ENCODE measurements around the gene CLRN2. TPM values are rescaled to one million over a fixed set of nuclear protein-coding genes. Genes with fewer than 3 reads are reported as not detected.
A peak's percentile ranks its signal among the peaks of the same experiment; 100 is the strongest.
"Not testable (repeated sequence)": the region's sequence is repeated elsewhere in the genome, so short reads cannot be mapped to it uniquely, and the experiment has no call there.

Gene CLRN2
- total RNA-seq, 1 donor, result not detected

GRCh38 chr4:17574206-17574605, 59.2 kb downstream of the CLRN2 start:
- Histone ChIP-seq H3K27ac (ENCODE audit: low read depth, low read length) (no peak overlapping the region), H3K4me3 (ENCODE audit: insufficient read depth, low read length) (no peak overlapping the region), H3K27me3 (ENCODE audit: insufficient read depth, low read length) (no peaks in the 10 kb centered on the region), H3K79me2 (ENCODE audit: insufficient read depth, low read length) (peaks cover 13% of the 10 kb centered on the region), H2AFZ (ENCODE audit: low read length) (no peak overlapping the region), H4K20me1 (ENCODE audit: insufficient read depth, low read length) (peaks cover 4% of the 10 kb centered on the region), H3K4me1 (ENCODE audit: insufficient read depth, low read length) (peaks cover 15% of the 10 kb centered on the region), H3K36me3 (ENCODE audit: insufficient read depth, low read length) (no peaks in the 10 kb centered on the region), H3K9me3 (ENCODE audit: low read depth, low read length) (no peaks in the 10 kb centered on the region), H3K4me2 (ENCODE audit: insufficient read depth, low read length) (no peak overlapping the region)
- DNase-seq (ENCODE audit: insufficient read length, low spot score, missing footprints), result peak; percentile 62
- no peak for TF ChIP-seq CTCF (IDR thresholded peaks at IDR 0.05; ENCODE audit: extremely low read depth, low read depth, low read length)

- H3K9me3 ChIP-seq (ENCODE audit: low read depth, low read length); H2AFZ ChIP-seq (ENCODE audit: low read length); DNase-seq (ENCODE audit: insufficient read length, low spot score, missing footprints); H3K36me3 ChIP-seq (ENCODE audit: insufficient read depth, low read length); H3K4me3 ChIP-seq (ENCODE audit: insufficient read depth, low read length); H3K4me2 ChIP-seq (ENCODE audit: insufficient read depth, low read length); H3K27ac ChIP-seq (ENCODE audit: low read depth, low read length); H3K27me3 ChIP-seq (ENCODE audit: insufficient read depth, low read length); H4K20me1 ChIP-seq (ENCODE audit: insufficient read depth, low read length): not testable (repeated sequence)
- peaks cover 16% of the 10 kb centered on the region for H3K79me2 ChIP-seq (ENCODE audit: insufficient read depth, low read length)
- peaks cover 16% of the 10 kb centered on the region for H3K4me1 ChIP-seq (ENCODE audit: insufficient read depth, low read length)
Observed at GRCh38 chr4:17575177-17575576, 60.2 kb downstream of the CLRN2 start.

Other genes with a start within 250 kb of the CLRN2 start
- gene QDPR, start 3.1 kb upstream of the CLRN2 start, total RNA-seq, result 11.9 and 12.7 TPM in 2 replicates
- gene LAP3, start 62.0 kb downstream of the CLRN2 start, total RNA-seq, result 128 and 137 TPM in 2 replicates
- 10.9 and 13.3 TPM in 2 replicates for gene MED28, start 99.5 kb downstream of the CLRN2 start, total RNA-seq